Measurements from ENCODE around the gene SORT1.

GRCh38 chr1:109397581-109398342 is at the start of gene SORT1:
- TF ChIP-seq, protein P1, sequence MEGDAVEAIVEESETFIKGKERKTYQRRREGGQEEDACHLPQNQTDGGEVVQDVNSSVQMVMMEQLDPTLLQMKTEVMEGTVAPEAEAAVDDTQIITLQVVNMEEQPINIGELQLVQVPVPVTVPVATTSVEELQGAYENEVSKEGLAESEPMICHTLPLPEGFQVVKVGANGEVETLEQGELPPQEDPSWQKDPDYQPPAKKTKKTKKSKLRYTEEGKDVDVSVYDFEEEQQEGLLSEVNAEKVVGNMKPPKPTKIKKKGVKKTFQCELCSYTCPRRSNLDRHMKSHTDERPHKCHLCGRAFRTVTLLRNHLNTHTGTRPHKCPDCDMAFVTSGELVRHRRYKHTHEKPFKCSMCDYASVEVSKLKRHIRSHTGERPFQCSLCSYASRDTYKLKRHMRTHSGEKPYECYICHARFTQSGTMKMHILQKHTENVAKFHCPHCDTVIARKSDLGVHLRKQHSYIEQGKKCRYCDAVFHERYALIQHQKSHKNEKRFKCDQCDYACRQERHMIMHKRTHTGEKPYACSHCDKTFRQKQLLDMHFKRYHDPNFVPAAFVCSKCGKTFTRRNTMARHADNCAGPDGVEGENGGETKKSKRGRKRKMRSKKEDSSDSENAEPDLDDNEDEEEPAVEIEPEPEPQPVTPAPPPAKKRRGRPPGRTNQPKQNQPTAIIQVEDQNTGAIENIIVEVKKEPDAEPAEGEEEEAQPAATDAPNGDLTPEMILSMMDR (IDR thresholded peaks at IDR 0.05; ENCODE audit: control extremely low read depth in 1 of 3, insufficient read depth in 1 of 3, low read depth in 1 of 3, low read length in 3 of 3): peak; percentile 30 to 40 (median 39)
- TF ChIP-seq, protein P2, sequence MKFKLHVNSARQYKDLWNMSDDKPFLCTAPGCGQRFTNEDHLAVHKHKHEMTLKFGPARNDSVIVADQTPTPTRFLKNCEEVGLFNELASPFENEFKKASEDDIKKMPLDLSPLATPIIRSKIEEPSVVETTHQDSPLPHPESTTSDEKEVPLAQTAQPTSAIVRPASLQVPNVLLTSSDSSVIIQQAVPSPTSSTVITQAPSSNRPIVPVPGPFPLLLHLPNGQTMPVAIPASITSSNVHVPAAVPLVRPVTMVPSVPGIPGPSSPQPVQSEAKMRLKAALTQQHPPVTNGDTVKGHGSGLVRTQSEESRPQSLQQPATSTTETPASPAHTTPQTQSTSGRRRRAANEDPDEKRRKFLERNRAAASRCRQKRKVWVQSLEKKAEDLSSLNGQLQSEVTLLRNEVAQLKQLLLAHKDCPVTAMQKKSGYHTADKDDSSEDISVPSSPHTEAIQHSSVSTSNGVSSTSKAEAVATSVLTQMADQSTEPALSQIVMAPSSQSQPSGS (IDR thresholded peaks at IDR 0.05; ENCODE audit: low read length): no peak
- TF ChIP-seq TAF1 (IDR thresholded peaks at IDR 0.05; ENCODE audit: low read depth, low read length) (peak; percentile 72), CEBPB (IDR thresholded peaks at IDR 0.05; ENCODE audit: low read depth, low read length) (no peak), POLR2A (IDR thresholded peaks at IDR 0.05; ENCODE audit: control extremely low read depth in 1 of 2, low read depth in 2 of 2, low read length in 2 of 2) (peak; percentile 69 to 75)
